GM12892 (cell line): ENCODE results near the gene DUT.
A peak's percentile ranks its signal among the peaks of the same experiment; 100 is the strongest.

ENCODE experiments used
- DNase-seq: peaks from one replicate; pipeline ENCODE4 v3.0.0; 2011; ENCODE audit not compliant: insufficient read length
- FAIRE-seq: peaks from 2 replicates; lab custom pipeline; 2011; peaks lifted over from hg19 to GRCh38; lab: Jason Lieb, UNC
- POLR2A ChIP-seq: IDR thresholded peaks from 2 replicates; pipeline ENCODE4 v1.6.1; 2011; ENCODE audit warnings: low read depth, low read length, control low read depth
- POLR2AphosphoS5 ChIP-seq: IDR thresholded peaks from 2 replicates; pipeline ENCODE4 v1.6.1; 2011; ENCODE audit warnings: low read depth, low read length, control low read depth
- TAF1 ChIP-seq: IDR thresholded peaks from 2 replicates; pipeline ENCODE4 v1.6.1; 2011; ENCODE audit warnings: low read depth, mild to moderate bottlenecking, control low read depth, low read length, borderline replicate concordance

The DUT gene

DNA sequence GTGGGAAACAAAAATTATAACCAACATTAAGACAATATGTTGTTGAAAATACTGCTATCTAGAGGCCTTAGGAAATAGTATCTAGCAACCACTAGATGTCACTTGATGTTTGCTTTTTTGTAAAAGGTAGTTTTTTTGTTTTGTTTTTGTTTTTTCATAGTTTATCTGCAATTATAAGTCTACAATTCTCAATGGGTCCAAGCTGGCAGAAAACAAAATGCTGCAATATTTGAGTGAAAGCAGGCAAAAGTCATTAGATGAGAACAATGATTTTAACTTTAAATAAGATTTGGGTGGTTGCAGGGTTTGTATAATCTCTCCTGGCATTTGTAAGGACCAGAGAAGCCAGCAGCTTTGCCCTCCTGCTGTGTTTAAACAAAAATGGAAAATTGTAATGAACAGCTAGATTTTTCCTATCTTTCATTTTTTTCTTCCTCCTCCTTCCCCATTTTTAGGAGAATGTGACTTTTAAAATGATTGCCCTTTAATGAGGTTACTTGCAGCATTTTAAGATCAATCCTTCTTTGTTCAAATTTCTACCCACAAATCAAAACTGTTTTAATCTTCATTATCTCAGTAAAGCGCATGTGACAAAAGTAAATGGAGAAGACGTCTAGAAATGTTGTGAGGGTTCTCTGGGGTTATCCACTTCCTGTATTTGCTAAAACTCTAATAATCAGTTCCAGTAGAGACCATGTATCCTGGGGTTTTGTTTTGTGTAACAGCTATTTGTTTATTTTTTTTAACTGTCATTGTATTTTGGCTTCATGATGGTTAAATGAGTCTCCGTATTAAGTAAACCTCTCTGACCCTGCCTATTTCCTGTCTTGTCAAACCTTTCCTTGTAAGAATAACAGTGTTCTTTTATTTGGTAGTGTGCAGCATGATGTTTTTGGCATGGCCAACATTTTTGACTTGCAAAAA, 27.3 kb downstream of the DUT start:
- TF ChIP-seq POLR2AphosphoS5 (no peak), TAF1 (no peak), POLR2A (no peak)
- FAIRE-seq (peak; percentile 56), DNase-seq (no peak)

DNA sequence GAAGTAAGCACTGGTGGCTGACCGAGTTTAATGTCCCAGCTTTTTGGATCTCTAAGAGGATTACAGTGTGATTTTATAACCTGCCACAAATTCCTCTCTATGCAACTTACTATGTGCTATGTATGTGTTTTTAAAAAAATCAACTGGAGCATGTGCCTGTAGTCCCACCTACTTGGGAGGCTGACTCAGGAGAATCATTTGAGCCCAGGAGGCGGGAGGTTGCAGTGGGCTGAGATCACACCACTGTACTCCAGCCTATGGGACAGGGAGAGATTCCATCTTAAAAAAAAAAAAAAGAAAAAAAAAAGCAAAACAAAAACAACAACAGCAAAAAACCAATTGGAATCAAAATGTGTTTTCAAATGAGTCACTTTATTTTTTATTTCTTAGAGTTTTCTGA, 29.6 kb downstream of the DUT start:
- FAIRE-seq, result no peak
- TF ChIP-seq TAF1 (no peak), POLR2AphosphoS5 (no peak)
- DNase-seq, result no peak

DNA sequence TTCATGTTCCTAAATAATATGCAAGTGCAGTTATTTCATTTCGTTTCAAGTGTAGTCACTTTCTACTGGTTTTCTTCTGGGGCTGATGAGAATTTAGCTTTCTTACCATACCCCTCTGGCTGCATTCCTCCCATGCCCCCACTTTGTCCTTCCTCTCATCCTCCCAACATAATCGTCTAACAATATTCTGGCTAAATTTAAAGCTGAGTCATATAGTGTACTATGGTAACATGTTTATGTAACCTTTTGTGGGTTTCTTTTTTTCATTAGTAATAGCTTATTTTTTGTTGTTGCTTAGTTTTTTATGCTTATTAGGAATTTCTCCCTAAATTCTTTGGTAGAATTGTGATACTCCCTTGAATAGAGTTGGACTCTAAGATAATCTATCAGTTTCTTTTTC, 30.5 kb downstream of the DUT start:
- no peak for TF ChIP-seq POLR2AphosphoS5
- no peak for TF ChIP-seq TAF1
- TF ChIP-seq POLR2A, result no peak
- FAIRE-seq (no peak), DNase-seq (no peak)

DNA sequence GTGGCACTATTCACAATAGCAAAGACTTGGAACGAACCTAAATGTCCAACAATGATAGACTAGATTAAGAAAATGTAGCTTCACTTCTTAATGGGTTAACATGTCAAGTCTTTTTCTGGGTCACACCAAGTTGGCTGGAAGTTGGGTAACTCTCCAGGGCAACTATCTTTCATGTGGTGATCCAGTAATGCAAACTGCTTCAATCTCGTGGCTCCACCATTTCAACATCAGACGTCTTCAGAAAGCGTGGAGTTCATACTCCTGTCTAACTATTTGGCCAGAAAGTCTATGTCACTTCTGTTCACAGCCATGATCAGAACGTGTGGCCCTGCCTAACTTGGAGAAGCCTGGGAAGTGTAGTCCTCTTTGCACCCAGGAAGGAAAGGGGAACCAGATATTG, 32.2 kb downstream of the DUT start:
- DNase-seq (no peak), FAIRE-seq (no peak)
- TF ChIP-seq POLR2AphosphoS5, result no peak
- TF ChIP-seq TAF1, result no peak
- TF ChIP-seq POLR2A, result no peak

DNA sequence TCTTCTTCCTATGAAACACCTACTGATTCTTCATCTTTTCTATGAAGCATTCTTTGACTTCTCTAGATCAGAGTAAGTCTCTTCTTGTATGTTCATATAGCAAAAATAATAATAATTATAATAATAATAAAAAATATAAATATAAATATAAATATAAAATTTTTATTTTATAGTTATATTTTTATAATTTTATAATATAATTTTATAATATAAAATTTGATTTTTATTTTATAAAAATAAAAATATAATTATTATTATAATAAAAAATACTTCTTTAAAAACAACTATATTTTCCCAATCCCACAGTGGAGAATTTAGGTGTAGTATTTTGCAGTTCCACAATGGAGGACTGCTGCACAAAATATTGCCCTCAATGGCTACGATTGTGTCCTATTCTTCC, 34.3 kb downstream of the DUT start:
- DNase-seq (no peak), FAIRE-seq (no peak)
- TF ChIP-seq TAF1 (no peak), POLR2A (no peak), POLR2AphosphoS5 (no peak)

DNA sequence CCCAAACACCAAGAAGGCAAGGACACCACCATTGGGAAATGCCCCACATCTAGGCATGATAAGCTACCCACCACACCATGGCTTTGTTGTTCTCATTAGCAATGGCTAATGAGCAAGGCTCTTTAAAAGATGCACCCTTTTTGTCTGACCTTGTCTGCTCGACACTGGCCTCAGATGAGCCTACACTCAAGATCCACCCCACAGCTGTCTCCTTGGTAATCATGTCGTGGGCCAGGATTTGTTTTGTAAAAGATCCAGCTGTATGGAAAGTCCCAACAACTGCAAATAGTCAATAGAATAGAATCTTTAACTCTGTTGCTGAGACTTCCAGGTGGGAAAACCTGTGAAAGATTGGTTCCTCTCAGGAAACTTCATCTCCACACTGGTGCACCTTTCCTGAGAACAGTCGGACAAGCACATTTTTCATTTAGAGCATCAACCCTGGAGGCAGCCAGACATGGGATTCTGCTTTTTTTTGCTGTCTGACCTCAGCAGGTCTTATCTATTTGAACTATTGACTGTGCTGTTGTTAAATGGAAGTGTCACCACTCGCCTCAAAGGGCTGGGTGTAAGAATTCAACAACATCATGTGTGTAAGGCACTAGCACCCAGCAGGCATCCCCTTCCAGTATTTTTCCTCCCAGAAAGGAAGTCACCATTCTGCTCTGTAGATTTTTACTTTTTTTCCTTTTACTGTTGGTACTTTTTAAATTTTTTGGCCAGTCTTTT, 35.5 kb downstream of the DUT start:
- no peak for TF ChIP-seq POLR2AphosphoS5
- no peak for TF ChIP-seq TAF1
- no peak for TF ChIP-seq POLR2A
- DNase-seq (no peak), FAIRE-seq (no peak)

DNA sequence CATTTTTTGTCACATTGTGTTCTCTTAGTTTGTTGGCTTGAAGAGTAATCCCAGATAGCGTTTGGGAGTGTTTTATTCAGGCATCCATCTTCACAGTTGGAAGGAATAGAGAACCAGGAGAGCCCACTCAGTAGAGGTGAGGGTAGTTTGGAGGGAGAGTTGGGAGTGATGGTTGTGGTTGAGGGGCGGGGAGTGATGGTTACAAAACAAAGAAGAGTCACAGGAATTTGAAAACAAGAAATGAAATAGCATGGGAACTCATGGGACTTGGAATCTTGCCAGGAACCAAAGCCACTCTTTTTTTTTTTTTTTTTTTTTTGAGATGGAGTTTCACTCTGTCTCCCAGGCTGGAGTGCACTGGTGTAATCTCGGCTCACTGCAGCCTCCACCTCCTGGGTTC, 36.3 kb downstream of the DUT start:
- TF ChIP-seq POLR2AphosphoS5 (no peak), TAF1 (no peak), POLR2A (no peak)
- FAIRE-seq, result no peak
- no peak for DNase-seq

DNA sequence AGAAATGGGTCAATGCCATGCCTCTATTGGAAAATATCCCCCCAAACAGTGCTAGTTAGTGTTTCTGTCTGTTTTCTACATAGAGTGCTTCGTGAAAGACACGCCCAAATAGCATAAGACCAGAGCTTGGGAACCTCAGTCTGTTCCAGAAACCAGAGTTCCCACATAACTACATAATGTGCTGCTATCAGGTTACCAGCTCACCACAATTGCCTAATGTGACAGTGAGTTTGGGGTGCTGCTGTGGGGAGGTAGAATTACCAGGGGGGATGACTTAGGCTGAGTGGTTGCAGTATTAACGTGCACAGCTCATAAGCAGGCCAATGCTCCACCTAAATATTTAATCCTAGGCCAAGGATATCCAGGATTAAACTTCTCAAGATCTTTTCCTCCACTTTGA, 39.2 kb downstream of the DUT start:
- DNase-seq, result no peak
- TF ChIP-seq POLR2A (no peak), POLR2AphosphoS5 (no peak), TAF1 (no peak)
- no peak for FAIRE-seq

DNA sequence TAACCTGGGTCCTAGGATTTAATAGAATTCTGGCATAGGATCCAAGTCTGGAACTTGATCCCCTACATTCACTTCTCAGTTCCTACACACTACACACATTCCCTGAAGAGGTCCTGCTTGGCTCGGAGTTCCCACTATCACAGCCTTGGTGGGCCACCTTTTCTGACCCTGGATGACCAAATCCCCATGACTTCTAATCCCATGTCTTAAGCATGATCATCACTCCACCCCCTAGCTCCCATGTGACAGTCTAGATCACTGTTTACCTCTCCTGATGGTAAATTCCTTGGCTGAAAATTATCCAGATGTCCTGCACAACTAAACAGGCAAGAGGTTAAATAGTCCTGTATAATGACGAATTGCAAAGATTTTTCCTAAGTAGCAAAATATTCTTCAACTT, 40.3 kb downstream of the DUT start:
- FAIRE-seq, result no peak
- TF ChIP-seq POLR2AphosphoS5, result no peak
- no peak for DNase-seq

DNA sequence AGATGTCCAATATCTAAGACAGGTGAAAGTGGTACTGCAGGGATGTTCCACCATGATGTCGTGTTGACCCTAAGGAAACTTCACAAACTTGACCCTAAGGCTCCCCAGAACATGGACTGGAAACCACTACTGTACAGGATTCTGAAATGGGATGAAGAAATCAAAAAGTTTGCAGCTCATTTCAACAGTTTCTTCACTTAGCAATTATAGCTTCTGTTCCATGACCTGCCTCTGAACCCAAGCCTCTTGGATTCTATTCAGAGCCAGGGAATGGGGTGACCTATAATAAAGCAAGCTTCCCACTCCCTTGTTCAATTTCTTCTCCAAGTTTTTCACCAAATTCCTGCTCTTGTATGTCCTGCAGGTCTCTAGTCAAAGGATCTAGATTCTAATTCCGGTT, 40.7 kb downstream of the DUT start:
- FAIRE-seq (no peak), DNase-seq (no peak)
- no peak for TF ChIP-seq TAF1
- no peak for TF ChIP-seq POLR2AphosphoS5
- no peak for TF ChIP-seq POLR2A

DNA sequence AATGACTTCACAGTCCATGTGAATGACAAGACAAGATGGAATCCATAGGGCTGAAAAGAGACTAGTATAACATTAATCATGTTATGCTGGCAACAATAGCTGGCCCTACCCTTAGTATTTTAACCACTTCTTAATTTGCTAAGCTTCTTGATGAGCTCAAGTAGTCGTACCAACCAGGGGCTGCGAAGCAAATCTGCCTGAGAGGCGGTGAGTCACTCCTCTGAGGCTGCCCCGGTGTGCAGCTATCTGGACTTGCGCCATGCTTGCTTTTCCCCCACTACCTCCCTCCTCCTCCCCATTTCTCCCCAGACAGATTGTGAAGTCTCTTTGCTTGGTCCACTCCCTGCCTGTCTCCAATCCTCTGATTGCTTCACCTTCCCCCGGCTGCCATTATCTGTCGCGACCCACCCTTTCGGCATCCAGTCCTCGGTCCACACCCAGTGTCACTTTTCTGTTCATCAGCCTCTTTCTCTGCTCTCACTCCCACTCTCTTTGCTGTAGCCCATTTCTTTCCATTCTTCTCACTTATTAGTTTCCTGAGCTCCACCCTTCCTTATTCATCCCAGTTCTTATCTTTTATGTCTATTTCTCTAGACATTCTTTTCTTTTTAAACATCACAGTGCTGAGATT, 42.7 kb downstream of the DUT start:
- no peak for FAIRE-seq
- no peak for DNase-seq
- TF ChIP-seq TAF1, result no peak

DNA sequence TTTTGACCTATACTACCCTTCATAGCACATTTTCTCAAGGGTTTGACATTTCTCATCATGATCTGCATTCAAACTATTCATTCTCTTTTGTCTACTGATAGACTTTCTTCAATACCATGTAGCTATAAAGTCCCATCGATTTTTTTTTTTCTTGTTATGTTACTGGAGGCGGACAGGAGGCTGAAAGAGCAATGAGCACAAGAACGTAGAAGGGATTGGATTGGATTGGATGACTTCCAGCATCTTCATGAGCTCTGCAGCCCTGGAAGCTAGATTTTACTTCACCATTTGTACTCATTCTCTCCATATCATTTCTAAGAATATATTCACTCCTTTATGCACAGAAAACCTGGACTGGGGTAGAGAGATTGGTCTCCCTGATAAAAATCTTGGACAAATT, 43.2 kb downstream of the DUT start:
- no peak for FAIRE-seq
- no peak for DNase-seq
- TF ChIP-seq TAF1, result no peak
- no peak for TF ChIP-seq POLR2A
- no peak for TF ChIP-seq POLR2AphosphoS5

DNA sequence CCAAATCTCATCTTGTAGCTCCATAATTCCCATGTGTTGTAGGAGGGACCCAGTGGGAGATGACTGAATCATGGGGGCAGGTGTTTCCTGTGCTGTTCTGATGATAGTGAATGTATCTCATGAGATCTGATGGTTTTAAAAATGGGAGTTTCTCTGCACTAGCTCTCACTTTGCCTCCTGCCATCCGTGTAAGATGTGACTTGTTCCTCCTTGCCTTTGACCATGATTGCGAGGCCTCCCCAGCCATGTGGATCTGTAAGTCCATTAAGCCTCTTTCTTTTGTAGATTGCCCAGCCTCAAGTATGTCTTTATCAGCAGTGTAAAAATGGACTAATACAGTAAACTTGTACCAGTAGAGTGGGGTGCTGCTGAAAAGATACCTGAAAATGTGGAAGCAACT, 44.5 kb downstream of the DUT start:
- DNase-seq (no peak), FAIRE-seq (no peak)
- no peak for TF ChIP-seq TAF1
- TF ChIP-seq POLR2A, result no peak
- no peak for TF ChIP-seq POLR2AphosphoS5
